Esophagus muscularis mucosa (tissue), 3 donors: ENCODE results near the gene MADCAM1.

Source experiments
- POLR2A ChIP-seq: fragments of 450-650 bp; IDR thresholded peaks from one replicate; pipeline ENCODE4 v1.6.1; 2017; ENCODE audit warnings: antibody characterized with exemption, moderate library complexity, mild to moderate bottlenecking, low read depth
- POLR2AphosphoS5 ChIP-seq, 2 donors: sonication (generic); formaldehyde crosslinking; IDR thresholded peaks; one replicate each; pipeline ENCODE4 v1.6.1; 2017; ENCODE audit warnings: antibody characterized with exemption in 2 of 2
- TF ChIP-seq, protein P1 (sequence below), 3 experiments: fragments of 200-600 bp in 2 of 3; fragments of 450-650 bp in 1 of 3; sonication (generic) in 2 of 3; IDR thresholded peaks; one replicate each; pipeline ENCODE4 v1.5.1; 2017 to 2019; ENCODE audit warnings: antibody characterized with exemption in 3 of 3, mild to moderate bottlenecking in 2 of 3, moderate library complexity in 1 of 3

GRCh38 chr19:498511-498891, 2.2 kb downstream of the MADCAM1 start:
- TF ChIP-seq, protein P1, sequence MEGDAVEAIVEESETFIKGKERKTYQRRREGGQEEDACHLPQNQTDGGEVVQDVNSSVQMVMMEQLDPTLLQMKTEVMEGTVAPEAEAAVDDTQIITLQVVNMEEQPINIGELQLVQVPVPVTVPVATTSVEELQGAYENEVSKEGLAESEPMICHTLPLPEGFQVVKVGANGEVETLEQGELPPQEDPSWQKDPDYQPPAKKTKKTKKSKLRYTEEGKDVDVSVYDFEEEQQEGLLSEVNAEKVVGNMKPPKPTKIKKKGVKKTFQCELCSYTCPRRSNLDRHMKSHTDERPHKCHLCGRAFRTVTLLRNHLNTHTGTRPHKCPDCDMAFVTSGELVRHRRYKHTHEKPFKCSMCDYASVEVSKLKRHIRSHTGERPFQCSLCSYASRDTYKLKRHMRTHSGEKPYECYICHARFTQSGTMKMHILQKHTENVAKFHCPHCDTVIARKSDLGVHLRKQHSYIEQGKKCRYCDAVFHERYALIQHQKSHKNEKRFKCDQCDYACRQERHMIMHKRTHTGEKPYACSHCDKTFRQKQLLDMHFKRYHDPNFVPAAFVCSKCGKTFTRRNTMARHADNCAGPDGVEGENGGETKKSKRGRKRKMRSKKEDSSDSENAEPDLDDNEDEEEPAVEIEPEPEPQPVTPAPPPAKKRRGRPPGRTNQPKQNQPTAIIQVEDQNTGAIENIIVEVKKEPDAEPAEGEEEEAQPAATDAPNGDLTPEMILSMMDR (IDR thresholded peaks at IDR 0.05) = no peak
- TF ChIP-seq POLR2A (no peak), POLR2AphosphoS5 (IDR thresholded peaks at IDR 0.05) (no peak)
